H1 (cell line): ENCODE measurements around the gene WIPF3. TPM values are rescaled to one million over a fixed set of nuclear protein-coding genes. Genes with fewer than 3 reads are reported as not detected.

Experiments
- CTCF ChIA-PET: fragments of 300-600 bp; sonication (Branson Sonifier 250); formaldehyde crosslinking; loops from one replicate; lab custom pipeline; 2021; ENCODE audit not compliant: partially characterized antibody; lab: Charles Lee
- POLR2A ChIA-PET: fragments of 300-600 bp; sonication (Branson Sonifier 250); formaldehyde crosslinking; loops from one replicate; lab custom pipeline; 2021; ENCODE audit warnings: inconsistent platforms; ENCODE audit not compliant: partially characterized antibody; lab: Charles Lee
- DNase-seq, 2 experiments: peaks; one replicate each; pipeline versions ENCODE4 v3.0.0 to v3.0.0-alpha.2; 2010 to 2022; ENCODE audit warnings: low spot score in 2 of 2, low read depth in 1 of 2, mixed read lengths in 1 of 2
- FAIRE-seq: peaks from 2 replicates; lab custom pipeline; 2011; peaks lifted over from hg19 to GRCh38; lab: Jason Lieb, UNC
- H2AFZ ChIP-seq: 2 replicates; pipeline ENCODE4 v1.8.1; 2012; ENCODE audit warnings: low read length, inconsistent platforms
- H2AK5ac ChIP-seq: 2 replicates; pipeline ENCODE4 v1.6.1; 2013; ENCODE audit warnings: low read depth, low read length
- H2BK120ac ChIP-seq: replicated peaks from 2 replicates; pipeline ENCODE3; 2013; ENCODE audit warnings: low read depth, low read length, inconsistent platforms
- H2BK12ac ChIP-seq: 2 replicates; pipeline ENCODE4 v1.6.1; 2013; ENCODE audit warnings: low read depth, low read length
- H2BK15ac ChIP-seq: 2 replicates; pipeline ENCODE4 v1.6.1; 2013; ENCODE audit warnings: low read length
- H2BK20ac ChIP-seq: 2 replicates; pipeline ENCODE4 v1.6.1; 2013; ENCODE audit warnings: low read length
- H2BK5ac ChIP-seq: 2 replicates; pipeline ENCODE4 v1.6.1; 2013; ENCODE audit warnings: low read depth, low read length
- H3K14ac ChIP-seq: 2 replicates; pipeline ENCODE4 v1.6.1; 2013; ENCODE audit warnings: inconsistent platforms; ENCODE audit not compliant: insufficient read length
- H3K18ac ChIP-seq: 2 replicates; pipeline ENCODE4 v1.6.1; 2013; ENCODE audit warnings: low read length; ENCODE audit errors: extremely low read depth
- H3K23ac ChIP-seq: 2 replicates; pipeline ENCODE4 v1.6.1; 2013; ENCODE audit warnings: inconsistent platforms; ENCODE audit not compliant: insufficient read length
- H3K23me2 ChIP-seq: 2 replicates; pipeline ENCODE4 v1.6.1; 2013; ENCODE audit warnings: low read depth, low read length
- H3K27ac ChIP-seq: 2 replicates; pipeline ENCODE4 v1.6.1; 2011; ENCODE audit warnings: low read depth, low read length, inconsistent platforms
- H3K27me3 ChIP-seq, 4 experiments: replicated peaks in 1 of 4; 1 replicate in 1 of 4; 2 replicates in 3 of 4; pipeline versions ENCODE4 v1.6.1 to v1.8.1; 2011 to 2013; ENCODE audit warnings: low read length in 3 of 4, mild to moderate bottlenecking in 3 of 4, inconsistent platforms in 2 of 4, mixed read lengths in 2 of 4, moderate library complexity in 1 of 4; ENCODE audit not compliant: control insufficient read depth in 3 of 4, insufficient read depth in 3 of 4; ENCODE audit errors: extremely low read depth in 1 of 4
- H3K36me3 ChIP-seq, 4 experiments: 2 replicates each; pipeline versions ENCODE4 v1.6.1 to v1.8.1; 2011 to 2013; ENCODE audit warnings: mild to moderate bottlenecking in 4 of 4, low read length in 3 of 4, moderate library complexity in 2 of 4, control low read depth in 1 of 4, inconsistent platforms in 1 of 4; ENCODE audit not compliant: insufficient read depth in 4 of 4, control insufficient read depth in 2 of 4
- H3K4ac ChIP-seq: replicated peaks from 2 replicates; pipeline ENCODE3; 2013; ENCODE audit warnings: low read length, low read depth, mixed read lengths, inconsistent platforms; ENCODE audit not compliant: insufficient read length
- H3K4me1 ChIP-seq, 4 experiments: replicated peaks in 1 of 4; 1 replicate in 1 of 4; 2 replicates in 3 of 4; pipeline versions ENCODE4 v1.6.1 to v1.8.1; 2011 to 2013; ENCODE audit warnings: low read length in 3 of 4, inconsistent platforms in 2 of 4, mixed read lengths in 1 of 4; ENCODE audit not compliant: insufficient read depth in 4 of 4, control insufficient read depth in 3 of 4
- H3K4me2 ChIP-seq, 2 experiments: 2 replicates each; pipeline versions ENCODE4 v1.6.1 to v1.8.1; 2011 to 2013; ENCODE audit warnings: low read depth in 2 of 2, low read length in 2 of 2, control low read depth in 1 of 2, inconsistent platforms in 1 of 2, mild to moderate bottlenecking in 1 of 2; ENCODE audit not compliant: insufficient read depth in 1 of 2
- H3K4me3 ChIP-seq, 4 experiments: fragments of 200-600, 300-600 bp in 1 of 4; sonication (generic), shearing (Covaris generic), sonication (Bioruptor Twin) in 1 of 4; 2 replicates each; pipeline versions ENCODE4 v1.5.1 to v1.8.1; 2011 to 2016; ENCODE audit warnings: low read length in 4 of 4, low read depth in 3 of 4, control low read depth in 2 of 4, inconsistent platforms in 2 of 4, mild to moderate bottlenecking in 2 of 4, mixed read lengths in 1 of 4, moderate library complexity in 1 of 4; ENCODE audit not compliant: insufficient read depth in 2 of 4; ENCODE audit errors: extremely low read depth in 1 of 4
- H3K56ac ChIP-seq: replicated peaks from 2 replicates; pipeline ENCODE3; 2013; ENCODE audit warnings: low read depth, mild to moderate bottlenecking, mixed read lengths, low read length, inconsistent platforms; ENCODE audit not compliant: insufficient read length
- H3K79me1 ChIP-seq: 2 replicates; pipeline ENCODE4 v1.6.1; 2013; ENCODE audit warnings: low read depth, low read length, control low read depth
- H3K79me2 ChIP-seq, 2 experiments: 2 replicates each; pipeline versions ENCODE4 v1.6.1 to v1.8.1; 2012 to 2013; ENCODE audit warnings: low read length in 2 of 2, mild to moderate bottlenecking in 2 of 2, inconsistent platforms in 1 of 2; ENCODE audit not compliant: insufficient read depth in 2 of 2, control insufficient read depth in 1 of 2
- H3K9ac ChIP-seq, 4 experiments: replicated peaks in 1 of 4; 1 replicate in 1 of 4; 2 replicates in 3 of 4; pipeline versions ENCODE4 v1.6.1 to v1.8.1; 2011 to 2013; ENCODE audit warnings: low read depth in 3 of 4, low read length in 3 of 4, control low read depth in 2 of 4, mild to moderate bottlenecking in 2 of 4, moderate library complexity in 2 of 4, inconsistent platforms in 1 of 4; ENCODE audit errors: extremely low read depth in 1 of 4
- H3K9me3 ChIP-seq, 2 experiments: 2 replicates each; pipeline versions ENCODE4 v1.6.1 to v1.8.1; 2012 to 2013; ENCODE audit warnings: mild to moderate bottlenecking in 2 of 2, moderate library complexity in 2 of 2, control low read depth in 1 of 2, inconsistent platforms in 1 of 2, low read depth in 1 of 2, low read length in 1 of 2, mixed read lengths in 1 of 2; ENCODE audit not compliant: insufficient read depth in 2 of 2
- H4K20me1 ChIP-seq, 2 experiments: replicated peaks in 1 of 2; 2 replicates each; pipeline versions ENCODE3 to v1.8.1; 2011 to 2013; ENCODE audit warnings: inconsistent platforms in 2 of 2, low read length in 2 of 2, mild to moderate bottlenecking in 1 of 2; ENCODE audit not compliant: insufficient read depth in 2 of 2, control insufficient read depth in 1 of 2
- H4K5ac ChIP-seq: 2 replicates; pipeline ENCODE4 v1.6.1; 2013; ENCODE audit warnings: low read length, low read depth, mixed read lengths, inconsistent platforms; ENCODE audit not compliant: insufficient read length
- H4K8ac ChIP-seq: 2 replicates; pipeline ENCODE4 v1.8.0; 2013; ENCODE audit warnings: mild to moderate bottlenecking, moderate library complexity, low read length, inconsistent platforms; ENCODE audit not compliant: insufficient read depth; ENCODE audit errors: extremely low read depth
- H4K91ac ChIP-seq: replicated peaks from 2 replicates; pipeline ENCODE3; 2013; ENCODE audit warnings: low read length, mixed read lengths, inconsistent platforms; ENCODE audit not compliant: insufficient read length
- ASH2L ChIP-seq: fragments of 200-600, 300-600 bp; sonication (generic); IDR thresholded peaks from one replicate; pipeline ENCODE4 v1.7.1; 2017; ENCODE audit warnings: low read length
- BRCA1 ChIP-seq: IDR thresholded peaks from 2 replicates; pipeline ENCODE4 v1.6.1; 2012; ENCODE audit warnings: low read depth, low read length, improper control_type of control experiment
- EZH2 ChIP-seq: fragments of 200-600 bp; sonication (generic); IDR thresholded peaks from 2 replicates; pipeline ENCODE4 v1.7.1; 2012; ENCODE audit warnings: low read depth, mild to moderate bottlenecking, moderate library complexity, low read length, inconsistent platforms; ENCODE audit not compliant: severe bottlenecking
- NANOG ChIP-seq: IDR thresholded peaks from 2 replicates; pipeline ENCODE4 v1.6.1; 2011; ENCODE audit warnings: low read length, low read depth, mild to moderate bottlenecking, inconsistent platforms; ENCODE audit not compliant: insufficient read depth, poor library complexity, severe bottlenecking
- RAD21 ChIP-seq, 2 experiments: IDR thresholded peaks in 1 of 2; conservative IDR thresholded peaks in 1 of 2; 2 replicates each; pipeline ENCODE4 v1.6.1; 2011; ENCODE audit warnings: low read depth in 2 of 2, low read length in 2 of 2, improper control_type of control experiment in 1 of 2, inconsistent platforms in 1 of 2, mild to moderate bottlenecking in 1 of 2, moderate library complexity in 1 of 2
- RNF2 ChIP-seq: fragments of 200-900, 300-1000 bp; sonication (generic); IDR thresholded peaks from 2 replicates; pipeline ENCODE4 v1.7.1; 2016; ENCODE audit warnings: borderline replicate concordance, low read depth, mild to moderate bottlenecking, antibody characterized with exemption, low read length; ENCODE audit not compliant: poor library complexity, severe bottlenecking; ENCODE audit errors: missing control alignments
- SP4 ChIP-seq: IDR thresholded peaks from 2 replicates; pipeline ENCODE4 v1.6.1; 2012; ENCODE audit warnings: low read length, inconsistent platforms
- WGBS, 2 experiments: shearing (Covaris generic) in 1 of 2; methylation state at CpG; one replicate each; pipeline versions ENCODE4 v1.1.6 to v1.1.7; 2013 to 2015; ENCODE audit warnings: low lambda C conversion rate in 2 of 2, mixed read lengths in 2 of 2, inconsistent platforms in 1 of 2, low coverage in 1 of 2, missing lambda C conversion rate in 1 of 2; ENCODE audit not compliant: insufficient replicate concordance in 2 of 2, insufficient coverage in 1 of 2, insufficient read length in 1 of 2; ENCODE audit errors: extremely low coverage in 1 of 2, missing lambda C conversion rate in 1 of 2; 5-methylcytosine and 5-hydroxymethylcytosine counted together
- polyA plus RNA-seq, 7 experiments: library from polyadenylated mRNA; depleted of rRNA in 3 of 7; stranded (reverse) in 5 of 7; unstranded in 2 of 7; fragments of >200 nt in 5 of 7; fragments of 200-250 nt in 2 of 7; gene quantifications; 1 replicate in 5 of 7; 2 replicates in 1 of 7; 4 replicates in 1 of 7; pipeline versions ENCODE4 v1.2.1 to v1.2.3, GENCODE V29; 2011 to 2013; ENCODE audit warnings: missing spikeins in 2 of 7, mixed read lengths in 2 of 7
- total RNA-seq: library from RNA; stranded (reverse); fragmentation: NEBNext Ultra II Directional; extraction: Animal tissue kit (Norgen Biotek cat#: 25700); gene quantifications from 2 replicates; pipeline ENCODE4 v1.2.1, GENCODE V29; 2021
- TF ChIP-seq, protein P1 (sequence below): IDR thresholded peaks from 2 replicates; pipeline ENCODE4 v1.6.1; 2012; ENCODE audit warnings: low read length, inconsistent platforms

The WIPF3 gene
- total and polyA plus RNA-seq, 2 of the 8 experiments (the other 6 are each of a cell fraction or from before 2014, with no cell fraction given): 5.0 to 12.1 TPM

DNA sequence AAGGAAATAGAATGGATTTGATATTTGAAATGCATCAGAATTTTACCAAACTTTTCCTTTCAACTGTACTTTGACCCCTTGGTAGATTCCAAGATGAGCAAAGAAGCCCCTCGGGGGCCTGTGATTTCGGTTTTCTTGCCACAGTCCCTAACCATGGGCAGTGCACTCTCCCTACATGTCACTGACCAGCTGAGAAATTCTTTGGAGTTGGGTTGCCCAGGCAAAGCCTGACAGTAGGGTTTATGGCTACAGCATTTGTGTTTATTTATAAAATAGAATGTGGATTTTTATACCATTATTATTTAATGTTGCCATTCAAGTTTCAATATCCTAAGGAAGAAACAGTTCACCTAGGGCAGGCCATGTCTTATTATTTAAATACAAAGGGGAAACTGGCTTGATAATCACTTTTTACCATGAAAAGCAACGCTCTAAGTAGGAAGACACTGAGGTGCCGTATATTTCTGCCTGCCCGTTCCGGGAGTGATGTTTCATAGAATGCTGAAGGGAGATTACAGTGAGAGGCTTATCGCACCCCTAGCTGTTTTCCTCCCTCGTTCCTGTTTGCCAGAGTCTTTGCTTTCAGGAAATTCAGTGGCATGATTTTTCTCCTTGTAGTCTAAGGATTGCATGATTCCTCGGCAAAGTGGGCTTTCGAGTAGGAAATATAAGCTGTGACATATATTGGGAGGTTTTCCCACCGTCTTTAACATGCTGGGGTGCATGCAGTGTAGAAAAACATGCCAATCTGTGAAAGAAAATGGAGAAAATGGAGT is 35.8 kb downstream of the WIPF3 start:
- no peak overlapping the region for H3K4me3 ChIP-seq
- H3K56ac ChIP-seq: no peak overlapping the region
- POLR2A ChIA-PET: no interaction called here

More for the DNA sequence above, 35.8 kb downstream of the WIPF3 start:
- no peak overlapping the region for H2BK12ac ChIP-seq
- no peak for TF ChIP-seq RAD21 (IDR thresholded peaks at IDR 0.05 in 1 of 2, conservative IDR thresholded peaks at IDR 0.05 in 1 of 2; ENCODE audit: low read depth in 2 of 2, low read length in 2 of 2)
- no peak for TF ChIP-seq BRCA1
- TF ChIP-seq, protein P1, sequence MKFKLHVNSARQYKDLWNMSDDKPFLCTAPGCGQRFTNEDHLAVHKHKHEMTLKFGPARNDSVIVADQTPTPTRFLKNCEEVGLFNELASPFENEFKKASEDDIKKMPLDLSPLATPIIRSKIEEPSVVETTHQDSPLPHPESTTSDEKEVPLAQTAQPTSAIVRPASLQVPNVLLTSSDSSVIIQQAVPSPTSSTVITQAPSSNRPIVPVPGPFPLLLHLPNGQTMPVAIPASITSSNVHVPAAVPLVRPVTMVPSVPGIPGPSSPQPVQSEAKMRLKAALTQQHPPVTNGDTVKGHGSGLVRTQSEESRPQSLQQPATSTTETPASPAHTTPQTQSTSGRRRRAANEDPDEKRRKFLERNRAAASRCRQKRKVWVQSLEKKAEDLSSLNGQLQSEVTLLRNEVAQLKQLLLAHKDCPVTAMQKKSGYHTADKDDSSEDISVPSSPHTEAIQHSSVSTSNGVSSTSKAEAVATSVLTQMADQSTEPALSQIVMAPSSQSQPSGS: no peak
- no peak for TF ChIP-seq NANOG
- TF ChIP-seq RNF2: no peak
- no peak for TF ChIP-seq EZH2
- TF ChIP-seq SP4: no peak
- TF ChIP-seq ASH2L: no peak
- no peak overlapping the region for H2AFZ ChIP-seq
- no peaks in the 10 kb centered on the region for H3K79me1 ChIP-seq
- no peak overlapping the region for H4K8ac ChIP-seq
- H3K4me1 ChIP-seq: peaks cover 0 to 3% (median 0%) of the 10 kb centered on the region in 4 experiments; a peak in 4 of 7 replicates
- H2AK5ac ChIP-seq: no peak overlapping the region
- no peaks in the 10 kb centered on the region for H3K23me2 ChIP-seq
- no peak overlapping the region for H3K27ac ChIP-seq
- H3K14ac ChIP-seq: no peak overlapping the region
- peaks cover 0 to 2% of the 10 kb centered on the region in 2 experiments for H4K20me1 ChIP-seq
- no peak overlapping the region for H3K18ac ChIP-seq
- CTCF ChIA-PET: interaction anchor here (0.7 to 2.0 kb wide), 4 partner anchors 9 to 80 kb away, joined by 3 to 4 read pairs (median 3); no protein-coding TSS in a partner anchor
- no peak overlapping the region for H4K91ac ChIP-seq
- no peak overlapping the region for H4K5ac ChIP-seq
- no peak overlapping the region for H2BK5ac ChIP-seq
- H3K9me3 ChIP-seq: no peaks in the 10 kb centered on the region
- H3K23ac ChIP-seq: no peak overlapping the region
- no peak overlapping the region for H3K4ac ChIP-seq
- DNase-seq (no peak), FAIRE-seq (no peak)
- H3K36me3 ChIP-seq: no peaks in the 10 kb centered on the region
- H3K9ac ChIP-seq: no peak overlapping the region
- H2BK20ac ChIP-seq: no peak overlapping the region
- H3K4me2 ChIP-seq: no peak overlapping the region
- H3K79me2 ChIP-seq: no peaks in the 10 kb centered on the region
- no peak overlapping the region for H2BK120ac ChIP-seq
- no peak overlapping the region for H2BK15ac ChIP-seq
- 88% methylated on average over 11 of the region's 11 CpGs; no CpG with 5 or more reads in 1 of the 2 experiments for WGBS, 2 experiments
- H3K27me3 ChIP-seq: no peaks in the 10 kb centered on the region; a peak in 1 of 7 replicates
